Measurements from ENCODE around the gene AHNAK2.

AHNAK2 gene

GRCh38 chr14:104979758-104980610, 1.8 kb upstream of the AHNAK2 start:
- Histone ChIP-seq H3K36me3 (ENCODE audit: insufficient read depth, low read length) (no peaks in the 10 kb centered on the region), H3K27ac (no peak overlapping the region), H3K9ac (ENCODE audit: insufficient read length) (no peak overlapping the region), H3K4me3 (no peak overlapping the region), H3K9me3 (ENCODE audit: low read depth, low read length) (no peaks in the 10 kb centered on the region)
- TF ChIP-seq POLR2AphosphoS5 (IDR thresholded peaks at IDR 0.05; ENCODE audit: borderline replicate concordance, low read depth, low read length): no peak
- TF ChIP-seq EZH2 (IDR thresholded peaks at IDR 0.05): no peak
- no peak for TF ChIP-seq FOXP2 (optimal IDR thresholded peaks at IDR 0.05; ENCODE audit: control extremely low read depth, extremely low read length, insufficient read depth)
- no peak for DNase-seq (ENCODE audit: low read depth, low spot score)

GRCh38 chr14:104978746-104979691, 845 bp upstream of the AHNAK2 start:
- Histone ChIP-seq H3K4me3 (peak overlapping the region; percentile 48), H3K9ac (ENCODE audit: insufficient read length) (no peak overlapping the region)
- TF ChIP-seq FOXP2 (optimal IDR thresholded peaks at IDR 0.05; ENCODE audit: control extremely low read depth, extremely low read length, insufficient read depth) (no peak), EZH2 (IDR thresholded peaks at IDR 0.05) (no peak), POLR2AphosphoS5 (IDR thresholded peaks at IDR 0.05; ENCODE audit: borderline replicate concordance, low read depth, low read length) (no peak)

GRCh38 chr14:104977008-104977680, 1.0 kb downstream of the AHNAK2 start:
- no peak overlapping the region for H3K27ac ChIP-seq

More at GRCh38 chr14:104978746-104979691, 845 bp upstream of the AHNAK2 start:
- Histone ChIP-seq H3K27ac (no peak overlapping the region), H3K36me3 (ENCODE audit: insufficient read depth, low read length) (no peaks in the 10 kb centered on the region), H3K9me3 (ENCODE audit: low read depth, low read length) (no peaks in the 10 kb centered on the region)
- DNase-seq (ENCODE audit: low read depth, low spot score): no peak

GRCh38 chr14:104976198-104977007, 1.8 kb downstream of the AHNAK2 start:
- H3K9me3 ChIP-seq (ENCODE audit: low read depth, low read length): no peaks in the 10 kb centered on the region
- H3K27ac ChIP-seq: no peak overlapping the region
- H3K4me3 ChIP-seq: no peak overlapping the region
- no peaks in the 10 kb centered on the region for H3K36me3 ChIP-seq (ENCODE audit: insufficient read depth, low read length)
- TF ChIP-seq FOXP2 (optimal IDR thresholded peaks at IDR 0.05; ENCODE audit: control extremely low read depth, extremely low read length, insufficient read depth) (no peak), POLR2AphosphoS5 (IDR thresholded peaks at IDR 0.05; ENCODE audit: borderline replicate concordance, low read depth, low read length) (no peak), EZH2 (IDR thresholded peaks at IDR 0.05) (no peak)
- DNase-seq (ENCODE audit: low read depth, low spot score): no peak
- H3K9ac ChIP-seq (ENCODE audit: insufficient read length): no peak overlapping the region

More at GRCh38 chr14:104977008-104977680, 1.0 kb downstream of the AHNAK2 start:
- TF ChIP-seq FOXP2 (optimal IDR thresholded peaks at IDR 0.05; ENCODE audit: control extremely low read depth, extremely low read length, insufficient read depth): no peak
- H3K9me3 ChIP-seq (ENCODE audit: low read depth, low read length): no peaks in the 10 kb centered on the region
- DNase-seq (ENCODE audit: low read depth, low spot score): no peak
- no peak overlapping the region for H3K9ac ChIP-seq (ENCODE audit: insufficient read length)
- peak overlapping the region; percentile 76 for H3K4me3 ChIP-seq
- no peaks in the 10 kb centered on the region for H3K36me3 ChIP-seq (ENCODE audit: insufficient read depth, low read length)

- TF ChIP-seq FOXP2 (optimal IDR thresholded peaks at IDR 0.05; ENCODE audit: control extremely low read depth, extremely low read length, insufficient read depth) (no peak), POLR2AphosphoS5 (IDR thresholded peaks at IDR 0.05; ENCODE audit: borderline replicate concordance, low read depth, low read length) (no peak), EZH2 (IDR thresholded peaks at IDR 0.05) (no peak)
- Histone ChIP-seq H3K27ac (no peak overlapping the region), H3K4me3 (no peak overlapping the region), H3K9me3 (ENCODE audit: low read depth, low read length) (no peaks in the 10 kb centered on the region), H3K36me3 (ENCODE audit: insufficient read depth, low read length) (no peaks in the 10 kb centered on the region), H3K9ac (ENCODE audit: insufficient read length) (no peak overlapping the region)
- no peak for DNase-seq (ENCODE audit: low read depth, low spot score)
Measured at GRCh38 chr14:104975481-104976197, 2.5 kb downstream of the AHNAK2 start.

- no peak overlapping the region for H3K27ac ChIP-seq
- no peaks in the 10 kb centered on the region for H3K36me3 ChIP-seq (ENCODE audit: insufficient read depth, low read length)
- H3K9ac ChIP-seq (ENCODE audit: insufficient read length): no peak overlapping the region
- no peak overlapping the region for H3K4me3 ChIP-seq
- no peaks in the 10 kb centered on the region for H3K9me3 ChIP-seq (ENCODE audit: low read depth, low read length)
- DNase-seq (ENCODE audit: low read depth, low spot score): no peak
- TF ChIP-seq POLR2AphosphoS5 (IDR thresholded peaks at IDR 0.05; ENCODE audit: borderline replicate concordance, low read depth, low read length) (no peak), FOXP2 (optimal IDR thresholded peaks at IDR 0.05; ENCODE audit: control extremely low read depth, extremely low read length, insufficient read depth) (no peak), EZH2 (IDR thresholded peaks at IDR 0.05) (no peak)
Measured at GRCh38 chr14:104974665-104975390, 3.3 kb downstream of the AHNAK2 start.

Measured in SK-N-MC (cell line).